AG04450 (cell line): ENCODE measurements around the gene DCAF17. TPM values are rescaled to one million over a fixed set of nuclear protein-coding genes. Genes with fewer than 3 reads are reported as not detected.

Source experiments
- CTCF ChIA-PET: fragments of 300-600, 350-600 bp; formaldehyde crosslinking; extraction: SDS; loops from one replicate; lab custom pipeline; 2022; ENCODE audit warnings: antibody characterized with exemption, inconsistent platforms; lab: Charles Lee
- POLR2A ChIA-PET: fragments of 350-600 bp; formaldehyde crosslinking; extraction: SDS; loops from one replicate; lab custom pipeline; 2021; ENCODE audit warnings: antibody characterized with exemption, inconsistent platforms; lab: Yijun Ruan, JAX
- DNase-seq: peaks from one replicate; pipeline ENCODE4 v3.0.0-alpha.2; 2011; ENCODE audit warnings: low read depth, low spot score
- H3K27ac ChIP-seq: one replicate; pipeline ENCODE4 v1.5.1; 2012; ENCODE audit warnings: low read depth, low read length, control low read depth
- H3K27me3 ChIP-seq: one replicate; pipeline ENCODE4 v1.6.0; 2012; ENCODE audit warnings: low read length; ENCODE audit not compliant: control insufficient read depth, insufficient read depth
- H3K4me3 ChIP-seq: 2 replicates; pipeline ENCODE4 v1.5.1; 2011; ENCODE audit warnings: mild to moderate bottlenecking, low read depth, low read length, control low read depth
- H3K9me3 ChIP-seq: 2 replicates; pipeline ENCODE4 v1.5.1; 2012; ENCODE audit warnings: low read length; ENCODE audit not compliant: control insufficient read depth, insufficient read depth
- CTCF ChIP-seq: IDR thresholded peaks from 2 replicates; pipeline ENCODE4 v1.5.1; 2011; ENCODE audit warnings: low read depth, low read length, control low read depth, inconsistent platforms
- polyA plus RNA-seq: library from polyadenylated mRNA; depleted of rRNA; stranded (reverse); fragments of >200 nt; gene quantifications from 2 replicates; pipeline ENCODE4 v1.2.3, GENCODE V29; 2011

Gene DCAF17
- polyA plus RNA-seq, 1 experiment: 18.3 TPM

- Histone ChIP-seq H3K27me3 (no peaks in the 10 kb centered on the region), H3K27ac (no peak overlapping the region), H3K9me3 (no peaks in the 10 kb centered on the region), H3K4me3 (no peak overlapping the region)
- ChIA-PET CTCF (interaction anchor here (1.0 kb wide), 1 partner anchor 644 kb away, joined by 3 read pairs; no protein-coding TSS in a partner anchor), POLR2A (interaction anchor here (0.7 to 1.1 kb wide), 2 partner anchors 49 to 189 kb away, joined by 3 read pairs; partner anchors contain the start of genes DCAF17 and METTL8)
- TF ChIP-seq CTCF: no peak
- DNase-seq: no peak
Measured at GRCh38 chr2:171482877-171483276, 48.9 kb downstream of the DCAF17 start.

DNA sequence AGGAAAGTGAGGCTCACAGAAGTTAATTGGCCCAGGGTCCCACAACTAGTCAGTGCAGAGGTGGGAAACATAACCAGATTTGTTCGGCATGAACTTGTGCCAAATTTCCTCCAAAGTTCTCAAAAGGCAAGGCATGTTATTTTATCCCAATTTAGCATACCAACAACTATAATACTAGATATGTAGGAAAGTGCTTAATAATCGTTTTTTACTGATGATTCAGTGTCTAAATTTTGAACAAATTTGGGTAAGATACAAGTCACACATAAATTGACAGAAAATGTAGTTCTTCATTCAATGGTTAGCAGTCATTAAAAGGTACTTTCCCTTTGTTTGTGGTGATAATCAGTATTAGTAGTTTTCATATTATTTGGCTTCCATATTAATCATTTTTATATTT, 49.8 kb downstream of the DCAF17 start:
- Histone ChIP-seq H3K4me3 (no peak overlapping the region), H3K27me3 (no peaks in the 10 kb centered on the region), H3K9me3 (no peaks in the 10 kb centered on the region), H3K27ac (no peak overlapping the region)
- POLR2A ChIA-PET: interaction anchor here (1.1 kb wide), 1 partner anchor 50 kb away, joined by 3 read pairs; the partner anchor contains the start of genes DCAF17 and METTL8
- TF ChIP-seq CTCF: no peak
- CTCF ChIA-PET: no interaction called here
- DNase-seq: no peak

GRCh38 chr2:171485116-171485515, 51.1 kb downstream of the DCAF17 start:
- H3K4me3 ChIP-seq: no peak overlapping the region
- POLR2A ChIA-PET: no interaction called here
- H3K27ac ChIP-seq: no peak overlapping the region
- no peak for DNase-seq
- no peaks in the 10 kb centered on the region for H3K9me3 ChIP-seq
- CTCF ChIA-PET: no interaction called here
- no peak for TF ChIP-seq CTCF
- no peaks in the 10 kb centered on the region for H3K27me3 ChIP-seq

- H3K4me3 ChIP-seq: no peak overlapping the region
- ChIA-PET CTCF (no interaction called here), POLR2A (no interaction called here)
- H3K27me3 ChIP-seq: no peaks in the 10 kb centered on the region
- H3K9me3 ChIP-seq: no peaks in the 10 kb centered on the region
- TF ChIP-seq CTCF: no peak
- DNase-seq: no peak
- no peak overlapping the region for H3K27ac ChIP-seq
Measured at GRCh38 chr2:171487201-171487600, 53.2 kb downstream of the DCAF17 start.

DNA sequence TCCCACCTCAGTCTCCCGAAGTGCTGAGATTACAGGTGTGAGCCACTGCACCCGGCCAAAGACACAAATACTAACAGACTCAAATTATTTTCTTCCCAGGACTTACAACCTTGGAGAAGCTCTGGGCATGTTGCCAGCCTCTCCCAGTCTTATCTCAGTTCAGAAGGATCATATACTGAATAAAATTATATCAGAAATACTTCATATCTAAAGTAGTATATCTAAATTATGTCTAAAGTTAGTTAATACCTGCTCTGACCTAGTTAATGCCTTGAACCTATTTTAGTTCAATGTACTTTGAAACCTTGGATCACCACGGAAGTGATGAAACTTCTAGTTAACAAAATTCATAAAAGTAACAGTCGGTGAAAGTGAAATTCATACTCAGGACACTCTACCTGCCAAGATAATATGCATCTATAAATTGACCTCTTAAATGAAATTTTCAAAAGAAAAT, 53.8 kb downstream of the DCAF17 start:
- CTCF ChIA-PET: no interaction called here
- Histone ChIP-seq H3K9me3 (no peaks in the 10 kb centered on the region), H3K4me3 (no peak overlapping the region), H3K27ac (no peak overlapping the region), H3K27me3 (no peaks in the 10 kb centered on the region)
- no peak for TF ChIP-seq CTCF
- POLR2A ChIA-PET: no interaction called here
- DNase-seq: no peak
